Mesothelial cell of epicardium (in vitro differentiated cells): Measurements from ENCODE around the gene FBLL1. TPM values are rescaled to one million over a fixed set of nuclear protein-coding genes. Genes with fewer than 3 reads are reported as not detected.

Source experiments
- DNase-seq, 2 experiments: peaks; one replicate each; pipeline ENCODE4 v3.0.0; 2021; ENCODE audit warnings: low spot score in 2 of 2; ENCODE audit not compliant: unreplicated experiment in 2 of 2
- H3K27ac Mint-ChIP-seq: 2 replicates; pipeline ENCODE4 v1.8.0; 2021; ENCODE audit warnings: mixed read lengths
- H3K27me3 Mint-ChIP-seq: 2 replicates; pipeline ENCODE4 v1.8.0; 2021; ENCODE audit warnings: low read depth, mixed read lengths
- H3K36me3 Mint-ChIP-seq: 2 replicates; pipeline ENCODE4 v1.8.0; 2021; ENCODE audit warnings: mixed read lengths
- H3K4me1 Mint-ChIP-seq: 2 replicates; pipeline ENCODE4 v1.8.0; 2021; ENCODE audit warnings: mixed read lengths
- H3K4me3 Mint-ChIP-seq: 2 replicates; pipeline ENCODE4 v1.8.0; 2021; ENCODE audit warnings: mild to moderate bottlenecking, moderate library complexity, mixed read lengths
- H3K9me3 Mint-ChIP-seq: 2 replicates; pipeline ENCODE4 v1.8.0; 2021; ENCODE audit warnings: mixed read lengths
- CTCF ChIP-seq: fragments of 200-600 bp; sonication (generic); IDR thresholded peaks from one replicate; pipeline ENCODE4 v1.5.0; 2021; ENCODE audit warnings: antibody characterized with exemption; ENCODE audit not compliant: unreplicated experiment
- total RNA-seq: library from RNA; stranded (reverse); gene quantifications from 3 replicates; pipeline ENCODE4 v1.2.1, GENCODE V29; 2021

Gene FBLL1
- total RNA-seq, 1 donor from 2014 or later: 0.80 TPM

GRCh38 chr5:168575391-168576372, 46.6 kb downstream of the FBLL1 start:
- H3K4me1 Mint-ChIP-seq: peaks cover 39% of the 10 kb centered on the region
- H3K27ac Mint-ChIP-seq: peak overlapping the region; percentile 50

GRCh38 chr5:168578006-168578405, 48.9 kb downstream of the FBLL1 start:
- peaks cover 35% of the 10 kb centered on the region for H3K4me1 Mint-ChIP-seq
- peak overlapping the region; percentile 90 for H3K27ac Mint-ChIP-seq
- H3K4me3 Mint-ChIP-seq: peak overlapping the region; percentile 92
- no peaks in the 10 kb centered on the region for H3K27me3 Mint-ChIP-seq
- H3K9me3 Mint-ChIP-seq: no peaks in the 10 kb centered on the region
- TF ChIP-seq CTCF: no peak
- DNase-seq: no peak
- H3K36me3 Mint-ChIP-seq: peaks cover 8% of the 10 kb centered on the region

More at GRCh38 chr5:168575391-168576372, 46.6 kb downstream of the FBLL1 start:
- H3K9me3 Mint-ChIP-seq: peaks cover under 1% of the 10 kb centered on the region
- no peaks in the 10 kb centered on the region for H3K27me3 Mint-ChIP-seq
- H3K36me3 Mint-ChIP-seq: peaks cover 17% of the 10 kb centered on the region
- DNase-seq: no peak
- no peak for TF ChIP-seq CTCF
- no peak overlapping the region for H3K4me3 Mint-ChIP-seq

- DNase-seq: no peak
- peak within 1 kb of the TSS; percentile 92 for H3K4me3 Mint-ChIP-seq
- H3K36me3 Mint-ChIP-seq: peaks cover 6% of the 10 kb centered on the region
- H3K9me3 Mint-ChIP-seq: no peaks in the 10 kb centered on the region
- peak within 1 kb of the TSS; percentile 99 for H3K27ac Mint-ChIP-seq
- no peaks in the 10 kb centered on the region for H3K27me3 Mint-ChIP-seq
- no peak for TF ChIP-seq CTCF
- H3K4me1 Mint-ChIP-seq: peaks cover 35% of the 10 kb centered on the region
Observed at GRCh38 chr5:168578538-168579487, 49.7 kb downstream of the FBLL1 start, which contains the start of gene PANK3. TSS of gene PANK3 (minus strand) at chr5:168579368. CDS start at chr5:168579283, 85 bp downstream.

GRCh38 chr5:168579488-168580226, 50.6 kb downstream of the FBLL1 start:
- Mint-ChIP-seq H3K9me3 (no peaks in the 10 kb centered on the region), H3K27me3 (no peaks in the 10 kb centered on the region), H3K4me1 (peaks cover 35% of the 10 kb centered on the region), H3K36me3 (peaks cover 6% of the 10 kb centered on the region), H3K27ac (peak overlapping the region; percentile 99), H3K4me3 (peak overlapping the region; percentile 77)
- no peak for TF ChIP-seq CTCF
- peak; percentile 95 to 97 for DNase-seq

- peaks cover 34% of the 10 kb centered on the region for H3K4me1 Mint-ChIP-seq
- no peak for DNase-seq
- H3K27me3 Mint-ChIP-seq: no peaks in the 10 kb centered on the region
- H3K27ac Mint-ChIP-seq: peak overlapping the region; percentile 99
- H3K9me3 Mint-ChIP-seq: no peaks in the 10 kb centered on the region
- no peak for TF ChIP-seq CTCF
- H3K4me3 Mint-ChIP-seq: peak overlapping the region; percentile 77
- H3K36me3 Mint-ChIP-seq: peaks cover 5% of the 10 kb centered on the region
Observed at GRCh38 chr5:168580227-168580508, 51.1 kb downstream of the FBLL1 start.
